Mesothelial cell of epicardium (in vitro differentiated cells): ENCODE measurements around the gene SULT1C3. TPM values are rescaled to one million over a fixed set of nuclear protein-coding genes. Genes with fewer than 3 reads are reported as not detected.

Source experiments
- DNase-seq, 2 experiments: peaks; one replicate each; pipeline ENCODE4 v3.0.0; 2021; ENCODE audit warnings: low spot score in 2 of 2; ENCODE audit not compliant: unreplicated experiment in 2 of 2
- H3K27ac Mint-ChIP-seq: 2 replicates; pipeline ENCODE4 v1.8.0; 2021; ENCODE audit warnings: mixed read lengths
- H3K27me3 Mint-ChIP-seq: 2 replicates; pipeline ENCODE4 v1.8.0; 2021; ENCODE audit warnings: low read depth, mixed read lengths
- H3K36me3 Mint-ChIP-seq: 2 replicates; pipeline ENCODE4 v1.8.0; 2021; ENCODE audit warnings: mixed read lengths
- H3K4me1 Mint-ChIP-seq: 2 replicates; pipeline ENCODE4 v1.8.0; 2021; ENCODE audit warnings: mixed read lengths
- H3K4me3 Mint-ChIP-seq: 2 replicates; pipeline ENCODE4 v1.8.0; 2021; ENCODE audit warnings: mild to moderate bottlenecking, moderate library complexity, mixed read lengths
- H3K9me3 Mint-ChIP-seq: 2 replicates; pipeline ENCODE4 v1.8.0; 2021; ENCODE audit warnings: mixed read lengths
- CTCF ChIP-seq: fragments of 200-600 bp; sonication (generic); IDR thresholded peaks from one replicate; pipeline ENCODE4 v1.5.0; 2021; ENCODE audit warnings: antibody characterized with exemption; ENCODE audit not compliant: unreplicated experiment
- total RNA-seq: library from RNA; stranded (reverse); gene quantifications from 3 replicates; pipeline ENCODE4 v1.2.1, GENCODE V29; 2021

Gene SULT1C3
- total RNA-seq, 1 donor from 2014 or later, result not detected

GRCh38 chr2:108220942-108221541, 18.7 kb upstream of the SULT1C3 start:
- no peak overlapping the region for H3K27ac Mint-ChIP-seq
- no peak for DNase-seq
- no peak for TF ChIP-seq CTCF
- no peaks in the 10 kb centered on the region for H3K36me3 Mint-ChIP-seq
- no peaks in the 10 kb centered on the region for H3K27me3 Mint-ChIP-seq
- no peaks in the 10 kb centered on the region for H3K4me1 Mint-ChIP-seq
- peaks cover 31% of the 10 kb centered on the region for H3K9me3 Mint-ChIP-seq
- H3K4me3 Mint-ChIP-seq, result no peak overlapping the region

- H3K9me3 Mint-ChIP-seq, result peaks cover 31% of the 10 kb centered on the region
- TF ChIP-seq CTCF, result no peak
- H3K4me1 Mint-ChIP-seq, result no peaks in the 10 kb centered on the region
- peaks cover 3% of the 10 kb centered on the region for H3K27me3 Mint-ChIP-seq
- H3K27ac Mint-ChIP-seq, result no peak overlapping the region
- H3K36me3 Mint-ChIP-seq, result no peaks in the 10 kb centered on the region
- DNase-seq, result no peak
- H3K4me3 Mint-ChIP-seq, result no peak overlapping the region
These were observed 17.5 kb upstream of the SULT1C3 start for GRCh38 chr2:108222261-108222660.

GRCh38 chr2:108223573-108223972, 16.2 kb upstream of the SULT1C3 start:
- peaks cover 31% of the 10 kb centered on the region for H3K9me3 Mint-ChIP-seq
- no peak for TF ChIP-seq CTCF
- no peaks in the 10 kb centered on the region for H3K4me1 Mint-ChIP-seq
- no peak overlapping the region for H3K27ac Mint-ChIP-seq
- no peak for DNase-seq
- H3K4me3 Mint-ChIP-seq, result no peak overlapping the region
- peaks cover 3% of the 10 kb centered on the region for H3K27me3 Mint-ChIP-seq
- H3K36me3 Mint-ChIP-seq, result no peaks in the 10 kb centered on the region

GRCh38 chr2:108224022-108224421, 15.7 kb upstream of the SULT1C3 start:
- H3K27me3 Mint-ChIP-seq, result peaks cover 3% of the 10 kb centered on the region
- DNase-seq, result no peak
- no peaks in the 10 kb centered on the region for H3K4me1 Mint-ChIP-seq
- H3K36me3 Mint-ChIP-seq, result no peaks in the 10 kb centered on the region
- H3K27ac Mint-ChIP-seq, result no peak overlapping the region
- peaks cover 31% of the 10 kb centered on the region for H3K9me3 Mint-ChIP-seq
- TF ChIP-seq CTCF, result no peak
- H3K4me3 Mint-ChIP-seq, result no peak overlapping the region

GRCh38 chr2:108226564-108226963, 13.2 kb upstream of the SULT1C3 start:
- no peak for DNase-seq
- H3K9me3 Mint-ChIP-seq, result peaks cover 31% of the 10 kb centered on the region
- TF ChIP-seq CTCF, result no peak
- peaks cover 3% of the 10 kb centered on the region for H3K27me3 Mint-ChIP-seq
- no peaks in the 10 kb centered on the region for H3K36me3 Mint-ChIP-seq
- H3K27ac Mint-ChIP-seq, result no peak overlapping the region
- no peak overlapping the region for H3K4me3 Mint-ChIP-seq
- H3K4me1 Mint-ChIP-seq, result no peaks in the 10 kb centered on the region

GRCh38 chr2:108228006-108228405, 11.8 kb upstream of the SULT1C3 start:
- H3K9me3 Mint-ChIP-seq, result peaks cover 24% of the 10 kb centered on the region
- peaks cover 3% of the 10 kb centered on the region for H3K27me3 Mint-ChIP-seq
- no peaks in the 10 kb centered on the region for H3K4me1 Mint-ChIP-seq
- TF ChIP-seq CTCF, result no peak
- DNase-seq, result no peak
- H3K36me3 Mint-ChIP-seq, result no peaks in the 10 kb centered on the region
- no peak overlapping the region for H3K27ac Mint-ChIP-seq
- H3K4me3 Mint-ChIP-seq, result no peak overlapping the region
